Measurements from ENCODE around the gene TMEM223.
"Not testable (repeated sequence)": the region's sequence is repeated elsewhere in the genome, so short reads cannot be mapped to it uniquely, and the experiment has no call there.

Gene TMEM223, protein sequence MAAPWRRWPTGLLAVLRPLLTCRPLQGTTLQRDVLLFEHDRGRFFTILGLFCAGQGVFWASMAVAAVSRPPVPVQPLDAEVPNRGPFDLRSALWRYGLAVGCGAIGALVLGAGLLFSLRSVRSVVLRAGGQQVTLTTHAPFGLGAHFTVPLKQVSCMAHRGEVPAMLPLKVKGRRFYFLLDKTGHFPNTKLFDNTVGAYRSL

DNA sequence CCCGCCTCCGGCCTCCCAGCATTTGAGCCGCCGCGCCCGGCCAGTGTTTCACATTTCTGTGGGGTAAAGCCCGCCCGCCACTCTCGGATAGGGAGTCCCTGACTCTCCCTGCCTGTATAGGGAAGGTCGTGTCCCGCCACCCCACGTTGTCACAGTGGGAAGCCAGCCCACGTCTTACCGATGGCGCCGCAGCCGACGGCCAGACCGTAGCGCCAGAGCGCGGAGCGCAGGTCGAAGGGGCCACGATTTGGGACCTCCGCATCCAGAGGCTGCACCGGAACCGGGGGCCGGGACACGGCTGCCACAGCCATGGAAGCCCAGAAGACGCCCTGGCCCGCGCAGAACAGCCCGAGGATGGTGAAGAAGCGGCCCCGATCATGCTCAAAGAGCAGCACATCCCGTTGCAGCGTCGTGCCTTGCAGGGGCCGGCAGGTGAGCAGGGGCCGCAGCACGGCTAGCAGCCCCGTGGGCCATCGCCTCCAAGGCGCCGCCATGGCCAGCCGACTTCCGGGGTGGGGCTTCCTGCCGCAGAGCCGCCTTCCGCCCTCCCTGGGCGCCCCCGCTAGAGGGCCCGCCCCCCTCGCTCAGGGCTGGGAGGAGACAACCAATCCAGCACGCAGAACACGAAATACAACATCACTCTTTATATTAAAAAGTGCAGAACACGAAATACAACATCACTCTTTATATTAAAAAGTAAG, at the start of gene TMEM223:
Gene TMEM223, minus strand, starts transcription at position 506 of the 701 bp plus-strand sequence. Its CDS starts 12 bp downstream, at position 494.
- Histone ChIP-seq H3K36me3 (ENCODE audit: low read depth) (peaks cover 64% of the 10 kb centered on the region), H3K4me1 (ENCODE audit: insufficient read depth, poor library complexity, severe bottlenecking) (peaks cover 9% of the 10 kb centered on the region), H3K27ac (ENCODE audit: poor library complexity, severe bottlenecking) (peak within 1 kb of the TSS; percentile 90), H3K4me3 (ENCODE audit: severe bottlenecking) (peak within 1 kb of the TSS; percentile 97), H3K27me3 (ENCODE audit: insufficient read depth, poor library complexity, severe bottlenecking) (no peaks in the 10 kb centered on the region), H3K9me3 (ENCODE audit: severe bottlenecking) (no peaks in the 10 kb centered on the region)
- DNase-seq (ENCODE audit: low spot score), result peak; percentile 85
- ATAC-seq (ENCODE audit: low read depth), result peak; percentile 80
- TF ChIP-seq, protein P1, sequence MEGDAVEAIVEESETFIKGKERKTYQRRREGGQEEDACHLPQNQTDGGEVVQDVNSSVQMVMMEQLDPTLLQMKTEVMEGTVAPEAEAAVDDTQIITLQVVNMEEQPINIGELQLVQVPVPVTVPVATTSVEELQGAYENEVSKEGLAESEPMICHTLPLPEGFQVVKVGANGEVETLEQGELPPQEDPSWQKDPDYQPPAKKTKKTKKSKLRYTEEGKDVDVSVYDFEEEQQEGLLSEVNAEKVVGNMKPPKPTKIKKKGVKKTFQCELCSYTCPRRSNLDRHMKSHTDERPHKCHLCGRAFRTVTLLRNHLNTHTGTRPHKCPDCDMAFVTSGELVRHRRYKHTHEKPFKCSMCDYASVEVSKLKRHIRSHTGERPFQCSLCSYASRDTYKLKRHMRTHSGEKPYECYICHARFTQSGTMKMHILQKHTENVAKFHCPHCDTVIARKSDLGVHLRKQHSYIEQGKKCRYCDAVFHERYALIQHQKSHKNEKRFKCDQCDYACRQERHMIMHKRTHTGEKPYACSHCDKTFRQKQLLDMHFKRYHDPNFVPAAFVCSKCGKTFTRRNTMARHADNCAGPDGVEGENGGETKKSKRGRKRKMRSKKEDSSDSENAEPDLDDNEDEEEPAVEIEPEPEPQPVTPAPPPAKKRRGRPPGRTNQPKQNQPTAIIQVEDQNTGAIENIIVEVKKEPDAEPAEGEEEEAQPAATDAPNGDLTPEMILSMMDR (IDR thresholded peaks at IDR 0.05; ENCODE audit: poor library complexity, severe bottlenecking), result no peak

DNA sequence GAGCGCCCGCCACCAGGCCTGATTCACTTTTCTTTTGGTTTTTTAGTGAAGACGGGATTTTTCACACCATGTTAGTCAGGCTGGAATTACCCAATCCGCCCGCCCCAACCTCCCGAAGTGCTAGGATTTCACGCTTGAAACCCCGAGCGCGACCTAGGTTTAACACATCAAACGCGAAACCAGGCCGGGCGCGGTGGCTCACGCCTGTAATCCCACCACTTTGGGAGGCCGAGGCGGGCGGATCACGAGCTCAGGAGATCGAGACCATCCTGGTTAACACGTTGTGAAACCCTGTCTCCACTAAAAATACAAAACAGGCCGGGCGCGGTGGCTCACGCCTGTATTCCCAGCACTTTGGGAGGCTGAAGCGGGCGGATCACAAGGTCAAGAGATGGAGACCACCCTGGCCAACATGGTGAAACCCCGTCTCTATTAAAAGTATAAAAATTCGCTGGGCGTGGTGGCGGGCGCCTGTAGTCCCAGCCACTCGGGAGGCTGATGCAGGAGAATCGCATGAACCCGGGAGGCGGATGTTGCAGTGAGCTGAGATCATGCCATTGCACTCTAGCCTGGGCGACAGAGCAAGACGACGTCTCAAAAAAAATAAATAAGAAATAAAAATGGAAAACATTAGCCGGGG, 49.0 kb upstream of the TMEM223 start:
- not testable (repeated sequence) for H3K9me3 ChIP-seq (ENCODE audit: severe bottlenecking); H3K27me3 ChIP-seq (ENCODE audit: insufficient read depth, poor library complexity, severe bottlenecking)
- Histone ChIP-seq H3K4me3 (ENCODE audit: severe bottlenecking) (peak overlapping the region; percentile 85), H3K27ac (ENCODE audit: poor library complexity, severe bottlenecking) (peak overlapping the region; percentile 97), H3K4me1 (ENCODE audit: insufficient read depth, poor library complexity, severe bottlenecking) (peaks cover 11% of the 10 kb centered on the region), H3K36me3 (ENCODE audit: low read depth) (peaks cover 21% of the 10 kb centered on the region)
- ATAC-seq (ENCODE audit: low read depth) (peak; percentile 10; the same call in 1 of the 3 replicates), DNase-seq (ENCODE audit: low spot score) (peak; percentile 78)

DNA sequence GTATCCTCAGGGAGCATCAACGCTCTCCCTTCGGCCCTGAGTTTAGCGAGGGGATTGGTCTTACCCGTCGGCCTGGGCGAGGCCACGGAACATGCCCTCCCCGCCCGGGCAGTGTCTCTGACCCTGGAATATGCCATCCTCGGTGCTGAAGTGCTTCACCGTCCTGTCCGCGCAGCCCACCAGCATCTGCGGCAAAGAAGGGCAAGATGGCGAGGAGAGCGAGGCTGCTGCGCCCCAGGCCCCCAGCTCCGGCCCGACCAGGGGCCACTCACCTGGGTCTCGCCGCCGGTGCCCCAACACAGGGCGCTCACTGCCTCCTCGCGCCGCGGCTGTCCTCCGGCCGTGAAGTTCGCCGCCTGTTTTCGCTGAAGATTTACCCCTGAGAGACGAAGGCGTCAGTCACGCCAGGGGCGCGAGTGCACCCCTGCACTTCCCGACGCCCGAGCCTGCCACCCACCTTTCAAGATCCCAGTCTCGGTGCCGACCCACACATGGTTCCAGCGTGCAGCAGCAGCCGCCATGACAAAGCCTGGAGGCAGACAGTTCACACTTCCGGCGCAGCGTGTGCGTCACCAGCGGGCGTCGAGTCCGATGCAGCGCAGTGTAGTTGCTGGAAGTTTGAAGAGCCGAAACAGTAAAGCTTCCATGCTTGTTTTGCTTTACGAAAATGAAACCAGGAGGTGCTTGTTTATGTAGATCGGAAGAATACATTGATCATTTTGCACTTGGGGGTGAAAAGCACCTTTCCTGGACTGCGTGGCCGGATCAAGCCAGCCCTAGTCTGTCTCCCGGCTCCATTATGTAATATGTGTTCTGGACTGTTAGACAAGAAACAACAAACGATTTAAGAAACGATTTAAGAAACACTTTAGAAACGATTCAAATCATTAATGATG, 47.5 kb upstream of the TMEM223 start, which contains the start of gene WDR74:
Gene WDR74, minus strand, starts transcription at position 541 of the 896 bp plus-strand sequence. Its CDS starts 20 bp downstream, at position 521.
- H3K9me3 ChIP-seq (ENCODE audit: severe bottlenecking), result no peaks in the 10 kb centered on the region
- no peaks in the 10 kb centered on the region for H3K27me3 ChIP-seq (ENCODE audit: insufficient read depth, poor library complexity, severe bottlenecking)
- peak within 1 kb of the TSS; percentile 85 for H3K4me3 ChIP-seq (ENCODE audit: severe bottlenecking)
- TF ChIP-seq, protein P1 (IDR thresholded peaks at IDR 0.05; ENCODE audit: poor library complexity, severe bottlenecking), result no peak
- ATAC-seq (ENCODE audit: low read depth), result peak; percentile 35
- H3K4me1 ChIP-seq (ENCODE audit: insufficient read depth, poor library complexity, severe bottlenecking), result peaks cover 11% of the 10 kb centered on the region
- peak within 1 kb of the TSS; percentile 97 for H3K27ac ChIP-seq (ENCODE audit: poor library complexity, severe bottlenecking)
- peaks cover 35% of the 10 kb centered on the region for H3K36me3 ChIP-seq (ENCODE audit: low read depth)
- DNase-seq (ENCODE audit: low spot score), result peak; percentile 89

DNA sequence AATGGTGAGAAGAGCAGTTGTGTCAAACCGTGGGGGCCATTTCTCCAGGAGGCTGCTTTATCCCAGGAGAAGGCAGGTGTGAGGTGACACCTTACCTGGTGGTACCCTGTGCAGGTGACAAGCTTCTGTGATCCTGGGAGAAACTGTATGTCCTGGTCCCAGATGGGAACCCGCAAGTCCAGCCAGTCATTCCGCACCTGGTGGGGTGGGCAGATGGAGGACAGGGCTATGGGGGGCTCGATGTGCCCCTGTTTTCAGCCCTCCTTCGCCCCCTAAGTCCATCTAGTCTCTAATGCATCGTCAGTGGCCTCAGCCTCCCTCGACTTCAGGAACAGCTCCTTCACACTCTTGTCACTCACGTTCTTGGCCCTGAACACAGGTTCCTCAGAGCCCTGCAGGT, 43.5 kb upstream of the TMEM223 start:
- DNase-seq (ENCODE audit: low spot score), result no peak
- H3K4me1 ChIP-seq (ENCODE audit: insufficient read depth, poor library complexity, severe bottlenecking), result peaks cover 2% of the 10 kb centered on the region
- H3K36me3 ChIP-seq (ENCODE audit: low read depth), result peaks cover 41% of the 10 kb centered on the region
- no peak for ATAC-seq (ENCODE audit: low read depth)
- no peaks in the 10 kb centered on the region for H3K9me3 ChIP-seq (ENCODE audit: severe bottlenecking)
- TF ChIP-seq, protein P1 (IDR thresholded peaks at IDR 0.05; ENCODE audit: poor library complexity, severe bottlenecking), result no peak
- H3K27ac ChIP-seq (ENCODE audit: poor library complexity, severe bottlenecking), result no peak overlapping the region
- no peaks in the 10 kb centered on the region for H3K27me3 ChIP-seq (ENCODE audit: insufficient read depth, poor library complexity, severe bottlenecking)
- H3K4me3 ChIP-seq (ENCODE audit: severe bottlenecking), result no peak overlapping the region
